DOHH2 (cell line): ENCODE results near the gene EBF3.

Experiments
- H3F3A ChIP-seq: fragments of 200-600 bp; sonication (generic), shearing (Covaris generic); 2 replicates; pipeline ENCODE4 v1.6.0; 2016; ENCODE audit warnings: antibody characterized with exemption, mild to moderate bottlenecking; ENCODE audit not compliant: control insufficient read depth, insufficient read depth
- H3K27ac ChIP-seq: fragments of 200-600 bp; sonication (generic); 2 replicates; pipeline ENCODE4 v1.5.1; 2014; ENCODE audit warnings: low read depth, mild to moderate bottlenecking, low read length, moderate library complexity
- H3K27me3 ChIP-seq: fragments of 200-600 bp; sonication (generic); 2 replicates; pipeline ENCODE4 v1.6.1; 2014; ENCODE audit warnings: mild to moderate bottlenecking, low read length, mixed read lengths; ENCODE audit not compliant: control insufficient read depth
- H3K36me3 ChIP-seq: fragments of 200-600 bp; sonication (generic); 2 replicates; pipeline ENCODE4 v1.6.1; 2014; ENCODE audit warnings: mild to moderate bottlenecking, low read length, moderate library complexity, mixed read lengths; ENCODE audit not compliant: control insufficient read depth
- H3K4me1 ChIP-seq: fragments of 200-600 bp; sonication (generic); 2 replicates; pipeline ENCODE4 v1.6.1; 2014; ENCODE audit warnings: mild to moderate bottlenecking, low read length, mixed read lengths; ENCODE audit not compliant: control insufficient read depth
- H3K4me2 ChIP-seq: fragments of 200-600 bp; sonication (generic); 2 replicates; pipeline ENCODE4 v1.6.0; 2014; ENCODE audit warnings: mild to moderate bottlenecking, low read length, moderate library complexity
- H3K4me3 ChIP-seq: fragments of 200-600 bp; sonication (generic); 2 replicates; pipeline ENCODE4 v1.5.1; 2014; ENCODE audit warnings: mild to moderate bottlenecking, low read length, mixed read lengths
- H3K79me2 ChIP-seq: fragments of 200-600 bp; sonication (generic); 2 replicates; pipeline ENCODE4 v1.6.1; 2014; ENCODE audit warnings: mild to moderate bottlenecking, low read length, mixed read lengths; ENCODE audit not compliant: control insufficient read depth
- H3K9me2 ChIP-seq: fragments of 200-600 bp; sonication (generic); replicated peaks from 2 replicates; pipeline ENCODE4 v1.6.1; 2014; ENCODE audit warnings: mild to moderate bottlenecking, low read length, mixed read lengths; ENCODE audit not compliant: control insufficient read depth
- H3K9me3 ChIP-seq: fragments of 200-600 bp; sonication (generic); 2 replicates; pipeline ENCODE4 v1.6.1; 2014; ENCODE audit warnings: antibody characterized with exemption, low read length, mixed read lengths; ENCODE audit not compliant: control insufficient read depth, insufficient read depth
- H4K20me1 ChIP-seq: fragments of 200-600 bp; sonication (generic); 2 replicates; pipeline ENCODE4 v1.6.0; 2014; ENCODE audit warnings: low read depth, mild to moderate bottlenecking, antibody characterized with exemption, low read length, moderate library complexity; ENCODE audit not compliant: control insufficient read depth, insufficient read depth
- CTCF ChIP-seq: fragments of 200-600 bp; sonication (generic); IDR thresholded peaks from one replicate; pipeline ENCODE4 v1.5.1; 2014; ENCODE audit warnings: antibody characterized with exemption, mild to moderate bottlenecking, low read depth, low read length; ENCODE audit not compliant: poor library complexity, severe bottlenecking
- EZH2phosphoT487 ChIP-seq: fragments of 200-600 bp; sonication (generic); IDR thresholded peaks from 2 replicates; pipeline ENCODE4 v1.6.1; 2017; ENCODE audit warnings: borderline replicate concordance, mild to moderate bottlenecking, antibody characterized with exemption, low read length, moderate library complexity, mixed read lengths

The EBF3 gene

GRCh38 chr10:129861776-129862531 is 102.1 kb downstream of the EBF3 start:
- Histone ChIP-seq H3K4me2 (no peak overlapping the region), H3K9me3 (no peaks in the 10 kb centered on the region), H3K36me3 (no peaks in the 10 kb centered on the region), H3K27me3 (no peaks in the 10 kb centered on the region), H3K79me2 (no peaks in the 10 kb centered on the region), H3F3A (no peaks in the 10 kb centered on the region), H3K9me2 (no peaks in the 10 kb centered on the region), H3K4me1 (no peaks in the 10 kb centered on the region), H3K27ac (no peak overlapping the region), H3K4me3 (no peak overlapping the region), H4K20me1 (no peaks in the 10 kb centered on the region)
- TF ChIP-seq CTCF, result no peak
- no peak for TF ChIP-seq EZH2phosphoT487

GRCh38 chr10:129860396-129860795 is 103.7 kb downstream of the EBF3 start:
- Histone ChIP-seq H3K9me3 (no peaks in the 10 kb centered on the region), H4K20me1 (no peaks in the 10 kb centered on the region), H3F3A (no peaks in the 10 kb centered on the region), H3K79me2 (no peaks in the 10 kb centered on the region), H3K4me2 (no peak overlapping the region), H3K9me2 (no peaks in the 10 kb centered on the region), H3K36me3 (no peaks in the 10 kb centered on the region), H3K27me3 (no peaks in the 10 kb centered on the region), H3K4me3 (no peak overlapping the region), H3K27ac (no peak overlapping the region), H3K4me1 (no peaks in the 10 kb centered on the region)
- TF ChIP-seq EZH2phosphoT487 (no peak), CTCF (no peak)

GRCh38 chr10:129859536-129859935 is 104.5 kb downstream of the EBF3 start:
- Histone ChIP-seq H3K9me2 (no peaks in the 10 kb centered on the region), H3K79me2 (no peaks in the 10 kb centered on the region), H3K36me3 (no peaks in the 10 kb centered on the region), H3K4me1 (no peaks in the 10 kb centered on the region), H3F3A (no peaks in the 10 kb centered on the region), H4K20me1 (no peaks in the 10 kb centered on the region), H3K4me3 (no peak overlapping the region), H3K9me3 (no peaks in the 10 kb centered on the region), H3K27me3 (no peaks in the 10 kb centered on the region), H3K27ac (no peak overlapping the region), H3K4me2 (no peak overlapping the region)
- TF ChIP-seq CTCF, result no peak
- no peak for TF ChIP-seq EZH2phosphoT487
